IgD-negative memory B cell (primary cell): ENCODE data around the gene OLFM4. TPM values are rescaled to one million over a fixed set of nuclear protein-coding genes. Genes with fewer than 3 reads are reported as not detected.

Experiments
- polyA plus RNA-seq: library from polyadenylated mRNA; unstranded; fragments of 300-500 nt; fragmentation: Illumina TruSeq; gene quantifications from one replicate; pipeline ENCODE4 v1.2.3, GENCODE V29; 2021

Gene OLFM4
- polyA plus RNA-seq, 1 donor from 2014 or later, result not detected

Other genes starting within 250 kb of the OLFM4 start
- not detected for gene PCDH8, start 180.2 kb upstream of the OLFM4 start, polyA plus RNA-seq